Fibroblast of lung (primary cell): Measurements from ENCODE around the gene SEC24A. TPM values are rescaled to one million over a fixed set of nuclear protein-coding genes. Genes with fewer than 3 reads are reported as not detected.

Experiments used
- DNase-seq, 2 donors: peaks; one replicate each; pipeline versions ENCODE4 v3.0.0 to v3.0.0-alpha.2; 2010; ENCODE audit warnings: low read depth in 2 of 2
- H2AFZ ChIP-seq: 2 replicates; pipeline ENCODE4 v1.5.1; 2012; ENCODE audit warnings: low read length, control low read depth, inconsistent platforms
- H3K27ac ChIP-seq: 2 replicates; pipeline ENCODE4 v1.5.1; 2011; ENCODE audit warnings: low read length, control low read depth; ENCODE audit not compliant: insufficient read depth
- H3K27me3 ChIP-seq: 2 replicates; pipeline ENCODE4 v1.5.1; 2011; ENCODE audit warnings: mild to moderate bottlenecking, low read length; ENCODE audit not compliant: control insufficient read depth, insufficient read depth
- H3K36me3 ChIP-seq: 2 replicates; pipeline ENCODE4 v1.5.1; 2011; ENCODE audit warnings: low read length; ENCODE audit not compliant: control insufficient read depth, insufficient read depth
- H3K4me1 ChIP-seq: 2 replicates; pipeline ENCODE4 v1.5.1; 2011; ENCODE audit warnings: low read length; ENCODE audit not compliant: control insufficient read depth, insufficient read depth; ENCODE audit errors: extremely low read depth
- H3K4me2 ChIP-seq: 2 replicates; pipeline ENCODE4 v1.5.1; 2011; ENCODE audit warnings: low read length, control low read depth; ENCODE audit not compliant: insufficient read depth; ENCODE audit errors: extremely low read depth
- H3K4me3 ChIP-seq, 4 experiments: fragments of 200-600 bp in 1 of 4; sonication (generic) in 1 of 4; replicated peaks in 1 of 4; 2 replicates each; pipeline ENCODE4 v1.5.1; 2011 to 2016; ENCODE audit warnings: low read length in 4 of 4, low read depth in 3 of 4, mild to moderate bottlenecking in 3 of 4, control low read depth in 2 of 4, inconsistent platforms in 1 of 4, mixed read lengths in 1 of 4; ENCODE audit not compliant: insufficient read depth in 1 of 4; ENCODE audit errors: control extremely low read depth in 1 of 4
- H3K79me2 ChIP-seq: 2 replicates; pipeline ENCODE4 v1.5.1; 2012; ENCODE audit warnings: mild to moderate bottlenecking, low read length, inconsistent platforms; ENCODE audit not compliant: control insufficient read depth, insufficient read depth
- H3K9ac ChIP-seq: 2 replicates; pipeline ENCODE4 v1.5.1; 2011; ENCODE audit warnings: mild to moderate bottlenecking, low read length, control low read depth; ENCODE audit not compliant: insufficient read depth
- H3K9me3 ChIP-seq: 2 replicates; pipeline ENCODE4 v1.5.1; 2012; ENCODE audit warnings: low read depth, low read length; ENCODE audit not compliant: control insufficient read depth, insufficient read depth
- H4K20me1 ChIP-seq: 2 replicates; pipeline ENCODE4 v1.5.1; 2011; ENCODE audit warnings: low read length; ENCODE audit not compliant: control insufficient read depth, insufficient read depth; ENCODE audit errors: extremely low read depth
- CTCF ChIP-seq, 2 donors: IDR thresholded peaks in 1 of 2; conservative IDR thresholded peaks in 1 of 2; 1 replicate in 1 of 2; 2 replicates in 1 of 2; pipeline ENCODE4 v1.5.1; 2011 to 2012; ENCODE audit warnings: low read length in 2 of 2, control low read depth in 1 of 2, inconsistent platforms in 1 of 2, low read depth in 1 of 2, mild to moderate bottlenecking in 1 of 2
- EZH2 ChIP-seq: IDR thresholded peaks from 2 replicates; pipeline ENCODE4 v1.5.1; 2012; ENCODE audit warnings: low read length, control low read depth, mild to moderate bottlenecking; ENCODE audit errors: missing control alignments
- polyA plus RNA-seq, 2 donors: library from polyadenylated mRNA; depleted of rRNA in 1 of 2; stranded (reverse) in 1 of 2; unstranded in 1 of 2; fragments of >200 nt; gene quantifications; 2 replicates each; pipeline ENCODE4 v1.2.1, GENCODE V29; 2011 to 2012; ENCODE audit warnings: missing spikeins in 1 of 2
- total RNA-seq: library from RNA; depleted of rRNA; stranded (reverse); fragments of >200 nt; gene quantifications from 2 replicates; pipeline ENCODE4 v1.2.1, GENCODE V29; 2014

SEC24A gene
- total and polyA plus RNA-seq, 2 donors (not counting 1 experiment from before 2014, with no cell fraction given): 20.8 to 52.6 TPM

- no peak for TF ChIP-seq EZH2
- no peak for TF ChIP-seq CTCF (conservative IDR thresholded peaks at IDR 0.05 in 1 of 2, IDR thresholded peaks at IDR 0.05 in 1 of 2; ENCODE audit: low read depth in 1 of 2, low read length in 2 of 2)
- DNase-seq: no peak
Observed at GRCh38 chr5:134736173-134736812, 87.7 kb downstream of the SEC24A start.

DNA sequence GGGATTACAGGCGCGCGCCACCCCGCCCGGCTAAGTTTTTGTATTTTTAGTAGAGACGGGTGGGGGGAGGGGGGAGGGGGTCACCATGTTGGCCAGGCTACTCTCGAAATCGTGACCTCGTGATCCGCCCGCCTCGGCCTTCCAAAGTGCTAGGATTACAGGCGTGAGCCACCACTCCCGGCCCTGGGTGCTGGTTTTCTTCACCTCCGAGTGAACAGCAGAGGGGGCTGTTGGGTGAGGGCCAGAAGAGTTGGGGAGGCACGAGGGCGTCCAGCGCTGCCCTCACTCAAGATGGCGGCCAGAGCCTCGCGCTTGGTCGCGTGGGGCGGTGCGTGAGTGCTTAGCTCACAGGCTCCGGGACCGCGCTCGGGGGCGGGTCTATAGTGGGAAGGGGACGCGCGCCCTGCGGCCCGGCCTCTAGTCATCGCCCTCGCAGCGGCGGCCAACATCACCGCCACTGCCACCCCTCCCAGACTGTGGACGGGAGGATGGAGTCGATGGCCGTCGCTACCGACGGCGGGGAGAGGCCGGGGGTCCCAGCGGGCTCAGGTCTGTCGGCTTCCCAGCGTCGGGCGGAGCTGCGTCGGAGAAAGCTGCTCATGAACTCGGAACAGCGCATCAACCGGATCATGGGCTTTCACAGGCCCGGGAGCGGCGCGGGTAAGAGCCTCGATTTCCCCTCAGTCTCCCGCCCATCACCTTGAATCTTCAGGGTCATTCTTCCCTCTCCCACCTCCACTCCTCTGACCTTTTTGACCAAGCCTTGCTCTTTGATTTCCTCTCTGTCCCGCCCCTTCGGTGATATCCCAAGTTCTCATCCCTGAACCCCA, 89.8 kb downstream of the SEC24A start, which contains the start of gene CAMLG:
CAMLG (plus strand) TSS at position 416 of the 830 bp plus-strand sequence; CDS start at position 489, 73 bp downstream.
- Histone ChIP-seq H3K4me1 (peaks cover 2% of the 10 kb centered on the region), H2AFZ (peak within 1 kb of the TSS; percentile 93), H3K4me3 (peak within 1 kb of the TSS; percentile 68 to 94 (median 90)), H3K9ac (peak within 1 kb of the TSS; percentile 93), H3K36me3 (peaks cover 3% of the 10 kb centered on the region), H4K20me1 (no peaks in the 10 kb centered on the region), H3K27me3 (no peaks in the 10 kb centered on the region), H3K27ac (peak within 1 kb of the TSS; percentile 81), H3K4me2 (peak within 1 kb of the TSS; percentile 94), H3K79me2 (peaks cover 23% of the 10 kb centered on the region), H3K9me3 (no peaks in the 10 kb centered on the region)
- TF ChIP-seq EZH2 (no peak), CTCF (conservative IDR thresholded peaks at IDR 0.05 in 1 of 2, IDR thresholded peaks at IDR 0.05 in 1 of 2; ENCODE audit: low read depth in 1 of 2, low read length in 2 of 2) (peak; percentile 32 to 44)
- peak; percentile 96 to 97 for DNase-seq

More at GRCh38 chr5:134736173-134736812, 87.7 kb downstream of the SEC24A start:
- peaks cover 2% of the 10 kb centered on the region for H3K4me1 ChIP-seq
- H2AFZ ChIP-seq: no peak overlapping the region
- H3K4me3 ChIP-seq: no peak overlapping the region
- H4K20me1 ChIP-seq: no peaks in the 10 kb centered on the region
- no peak overlapping the region for H3K4me2 ChIP-seq
- no peak overlapping the region for H3K27ac ChIP-seq
- peaks cover 21% of the 10 kb centered on the region for H3K79me2 ChIP-seq
- H3K27me3 ChIP-seq: no peaks in the 10 kb centered on the region
- H3K9ac ChIP-seq: no peak overlapping the region
- no peaks in the 10 kb centered on the region for H3K36me3 ChIP-seq
- H3K9me3 ChIP-seq: no peaks in the 10 kb centered on the region

DNA sequence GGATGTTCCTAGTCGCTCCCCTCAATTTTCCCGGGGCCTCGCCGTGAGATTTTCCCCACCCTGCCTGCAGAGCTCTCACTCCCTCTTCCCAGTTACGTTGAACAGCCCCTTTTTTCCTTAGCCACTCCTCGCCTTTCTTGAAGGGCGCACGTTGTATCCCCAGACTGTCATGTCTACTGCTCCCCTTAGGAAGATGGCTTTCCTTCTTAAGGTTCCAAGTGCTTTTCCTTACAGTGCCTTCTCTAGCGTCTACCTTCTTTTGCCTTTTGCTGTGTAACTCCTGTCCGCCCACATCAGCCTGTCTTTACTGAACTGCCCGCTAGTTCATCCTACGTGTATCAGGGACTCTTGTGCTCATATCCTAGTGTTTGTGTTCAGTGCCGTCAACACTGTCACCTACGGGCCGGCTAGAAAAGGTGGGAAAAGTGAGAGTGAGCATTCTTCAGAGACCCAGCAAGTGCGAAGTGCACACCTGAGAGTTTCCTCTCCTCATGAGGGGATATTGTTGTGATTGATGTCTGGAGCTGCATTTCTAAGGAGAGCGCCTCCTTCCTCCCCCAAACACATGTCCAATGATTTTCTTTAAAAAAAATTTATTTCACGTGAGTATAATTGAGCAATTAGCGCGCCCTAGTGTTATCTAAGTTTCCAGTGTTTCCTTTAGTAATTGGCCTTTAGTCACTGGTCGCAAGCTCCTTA, 90.5 kb downstream of the SEC24A start:
- peaks cover 23% of the 10 kb centered on the region for H3K79me2 ChIP-seq
- H3K9me3 ChIP-seq: no peaks in the 10 kb centered on the region
- peak; percentile 37 to 53 for DNase-seq

More for the DNA sequence above, 90.5 kb downstream of the SEC24A start:
- H3K9ac ChIP-seq: peak overlapping the region; percentile 93
- H3K4me1 ChIP-seq: peaks cover 2% of the 10 kb centered on the region
- peak overlapping the region; percentile 94 for H3K4me2 ChIP-seq
- no peaks in the 10 kb centered on the region for H3K27me3 ChIP-seq
- H3K36me3 ChIP-seq: peaks cover 3% of the 10 kb centered on the region
- TF ChIP-seq EZH2 (no peak), CTCF (conservative IDR thresholded peaks at IDR 0.05 in 1 of 2, IDR thresholded peaks at IDR 0.05 in 1 of 2; ENCODE audit: low read depth in 1 of 2, low read length in 2 of 2) (no peak)
- peak overlapping the region; percentile 81 for H3K27ac ChIP-seq
- H2AFZ ChIP-seq: peak overlapping the region; percentile 93
- peak overlapping the region; percentile 68 to 94 (median 90) for H3K4me3 ChIP-seq
- no peaks in the 10 kb centered on the region for H4K20me1 ChIP-seq
